ENCODE data around the gene SYNRG. TPM values are rescaled to one million over a fixed set of nuclear protein-coding genes. Genes with fewer than 3 reads are reported as not detected.

SYNRG gene
- total RNA-seq, 2 experiments from 2014 or later = 90.8 to 122 TPM

DNA sequence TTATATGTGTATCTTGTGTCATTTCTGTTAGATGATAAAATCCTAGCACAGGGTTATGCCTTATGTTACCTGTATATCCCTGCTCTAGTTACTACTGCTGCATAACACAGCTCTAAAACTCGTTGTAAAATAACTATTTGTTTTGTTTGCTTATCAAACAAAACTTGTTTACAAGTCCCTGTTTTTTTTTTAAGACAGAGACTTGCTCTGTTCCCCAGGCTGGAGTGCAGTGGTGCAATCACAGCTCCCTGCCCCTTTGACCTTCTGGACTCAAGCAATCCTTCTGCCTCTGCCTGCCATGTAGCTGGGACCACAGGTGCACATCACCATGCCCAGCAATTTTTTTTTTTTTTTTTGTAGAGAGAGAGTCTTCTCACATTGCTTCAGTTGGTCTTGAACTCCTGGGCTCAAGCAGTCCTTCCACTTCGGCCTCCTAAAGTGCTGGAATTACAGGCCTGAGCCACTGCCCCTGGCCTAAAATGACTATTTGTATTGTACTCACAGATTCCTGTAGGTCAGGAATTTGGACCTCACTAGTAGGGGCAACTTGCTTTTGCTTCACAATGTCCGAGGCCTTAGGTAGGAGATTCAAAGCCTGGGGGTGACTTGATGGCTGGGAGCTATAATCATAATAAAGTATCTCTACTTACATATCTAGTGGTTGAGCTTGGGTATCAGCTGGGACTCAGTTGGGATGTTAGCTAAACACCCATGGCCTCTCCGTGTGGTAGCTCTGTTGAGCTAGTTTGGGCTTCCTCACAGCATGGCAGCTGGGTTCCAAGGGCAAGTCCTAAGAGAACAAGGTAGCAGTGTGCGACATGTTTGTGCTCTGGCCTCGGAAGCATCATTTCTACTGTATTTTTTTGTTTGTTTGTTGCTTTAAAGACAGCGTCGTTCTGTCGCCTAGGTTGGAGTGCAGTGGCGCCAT, 106.9 kb downstream of the SYNRG start:
- peaks cover 17% of the 10 kb centered on the region for H3K4me1 Mint-ChIP-seq
- no peaks in the 10 kb centered on the region for H3K27me3 Mint-ChIP-seq
- no peak overlapping the region for H3K4me3 Mint-ChIP-seq
- peaks cover 4% of the 10 kb centered on the region for H3K36me3 Mint-ChIP-seq
- CTCF ChIA-PET = no interaction called here
- DNase-seq = no peak
- H3K9me3 Mint-ChIP-seq (ENCODE audit: low read depth) = no peaks in the 10 kb centered on the region
- no peak overlapping the region for H3K27ac Mint-ChIP-seq
- ATAC-seq = no peak

GRCh38 chr17:37500378-37500777, 108.8 kb downstream of the SYNRG start:
- H3K4me3 Mint-ChIP-seq = no peak overlapping the region

DNA sequence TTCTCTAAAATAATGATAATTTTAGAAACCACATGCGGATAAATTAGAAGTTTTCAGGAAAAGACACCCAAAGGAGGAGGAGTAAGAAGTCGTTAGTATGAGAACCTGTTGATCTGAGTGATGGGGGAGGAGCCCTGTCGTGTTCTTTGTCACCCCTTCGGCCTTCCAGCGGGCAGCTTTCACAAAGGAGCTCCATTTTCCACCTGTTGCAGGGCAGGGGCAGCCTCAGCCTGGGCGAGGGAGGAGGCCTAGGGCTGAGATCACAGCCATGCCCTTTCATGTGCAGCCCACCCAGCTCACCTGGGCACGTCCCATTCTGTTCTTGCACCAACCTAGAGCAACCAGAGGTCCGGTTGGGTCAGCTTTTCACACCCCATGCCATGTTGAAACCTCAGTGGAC, 114.2 kb downstream of the SYNRG start:
- H3K36me3 Mint-ChIP-seq = peaks cover 2% of the 10 kb centered on the region
- H3K4me1 Mint-ChIP-seq = peaks cover 25% of the 10 kb centered on the region
- CTCF ChIA-PET = interaction anchor here (1.0 to 1.5 kb wide), 2 partner anchors 12 to 121 kb away, joined by 3 to 6 read pairs; no protein-coding TSS in a partner anchor
- H3K27ac Mint-ChIP-seq = no peak overlapping the region
- DNase-seq (no peak), ATAC-seq (no peak)
- H3K27me3 Mint-ChIP-seq = no peaks in the 10 kb centered on the region
- no peaks in the 10 kb centered on the region for H3K9me3 Mint-ChIP-seq (ENCODE audit: low read depth)
- no peak overlapping the region for H3K4me3 Mint-ChIP-seq

More at GRCh38 chr17:37500378-37500777, 108.8 kb downstream of the SYNRG start:
- H3K27me3 Mint-ChIP-seq = no peaks in the 10 kb centered on the region
- CTCF ChIA-PET = interaction anchor here (1.1 to 1.3 kb wide), 2 partner anchors 8 to 80 kb away, joined by 3 to 4 read pairs; no protein-coding TSS in a partner anchor
- no peaks in the 10 kb centered on the region for H3K9me3 Mint-ChIP-seq (ENCODE audit: low read depth)
- H3K36me3 Mint-ChIP-seq = peaks cover 4% of the 10 kb centered on the region
- peaks cover 6% of the 10 kb centered on the region for H3K4me1 Mint-ChIP-seq
- ATAC-seq = no peak
- no peak overlapping the region for H3K27ac Mint-ChIP-seq
- no peak for DNase-seq

GRCh38 chr17:37494401-37494831, 114.8 kb downstream of the SYNRG start:
- no peak overlapping the region for H3K27ac Mint-ChIP-seq
- no peaks in the 10 kb centered on the region for H3K27me3 Mint-ChIP-seq
- peaks cover 2% of the 10 kb centered on the region for H3K36me3 Mint-ChIP-seq
- no peak for DNase-seq
- no peak overlapping the region for H3K4me3 Mint-ChIP-seq
- peaks cover 25% of the 10 kb centered on the region for H3K4me1 Mint-ChIP-seq
- CTCF ChIA-PET = interaction anchor here (1.0 to 1.5 kb wide), 2 partner anchors 12 to 121 kb away, joined by 3 to 6 read pairs; no protein-coding TSS in a partner anchor
- ATAC-seq = no peak
- H3K9me3 Mint-ChIP-seq (ENCODE audit: low read depth) = no peaks in the 10 kb centered on the region

- Mint-ChIP-seq H3K27ac (no peak overlapping the region), H3K4me3 (no peak overlapping the region), H3K27me3 (no peaks in the 10 kb centered on the region), H3K9me3 (ENCODE audit: low read depth) (no peaks in the 10 kb centered on the region), H3K4me1 (peaks cover 31% of the 10 kb centered on the region), H3K36me3 (peaks cover 2% of the 10 kb centered on the region)
- CTCF ChIA-PET = no interaction called here
- DNase-seq (no peak), ATAC-seq (no peak)
Measured at GRCh38 chr17:37493249-37494027, 115.8 kb downstream of the SYNRG start.

DNA sequence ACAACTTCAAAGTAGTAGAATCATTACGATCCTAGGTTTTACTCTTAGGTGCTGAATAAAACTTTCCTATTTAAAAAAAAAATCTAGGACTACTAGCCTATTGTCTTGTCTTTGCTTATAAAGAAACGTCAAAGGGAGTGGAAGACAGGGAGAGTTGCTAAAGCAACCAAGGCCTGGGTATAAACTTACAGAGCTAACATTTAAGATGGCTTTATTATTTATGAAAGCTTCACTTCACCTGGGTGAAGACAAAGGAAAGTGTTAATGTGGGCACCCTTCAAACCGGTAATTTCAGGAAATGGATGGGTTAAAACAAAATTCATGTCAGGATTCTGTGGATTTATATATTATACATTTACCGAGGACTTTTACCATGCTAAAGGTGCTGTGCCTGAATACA, 117.1 kb downstream of the SYNRG start:
- Mint-ChIP-seq H3K9me3 (ENCODE audit: low read depth) (no peaks in the 10 kb centered on the region), H3K27me3 (no peaks in the 10 kb centered on the region), H3K4me3 (no peak overlapping the region), H3K36me3 (no peaks in the 10 kb centered on the region), H3K27ac (no peak overlapping the region), H3K4me1 (peaks cover 38% of the 10 kb centered on the region)
- no peak for DNase-seq
- CTCF ChIA-PET = interaction anchor here (1.4 to 2.4 kb wide), 3 partner anchors 8 to 119 kb away, joined by 4 to 6 read pairs (median 4); no protein-coding TSS in a partner anchor
- no peak for ATAC-seq

GRCh38 chr17:37490638-37491614, 118.3 kb downstream of the SYNRG start:
- CTCF ChIA-PET = interaction anchor here (1.4 to 2.4 kb wide), 3 partner anchors 9 to 117 kb away, joined by 4 to 6 read pairs (median 4); no protein-coding TSS in a partner anchor
- ATAC-seq (no peak), DNase-seq (no peak)

DNA sequence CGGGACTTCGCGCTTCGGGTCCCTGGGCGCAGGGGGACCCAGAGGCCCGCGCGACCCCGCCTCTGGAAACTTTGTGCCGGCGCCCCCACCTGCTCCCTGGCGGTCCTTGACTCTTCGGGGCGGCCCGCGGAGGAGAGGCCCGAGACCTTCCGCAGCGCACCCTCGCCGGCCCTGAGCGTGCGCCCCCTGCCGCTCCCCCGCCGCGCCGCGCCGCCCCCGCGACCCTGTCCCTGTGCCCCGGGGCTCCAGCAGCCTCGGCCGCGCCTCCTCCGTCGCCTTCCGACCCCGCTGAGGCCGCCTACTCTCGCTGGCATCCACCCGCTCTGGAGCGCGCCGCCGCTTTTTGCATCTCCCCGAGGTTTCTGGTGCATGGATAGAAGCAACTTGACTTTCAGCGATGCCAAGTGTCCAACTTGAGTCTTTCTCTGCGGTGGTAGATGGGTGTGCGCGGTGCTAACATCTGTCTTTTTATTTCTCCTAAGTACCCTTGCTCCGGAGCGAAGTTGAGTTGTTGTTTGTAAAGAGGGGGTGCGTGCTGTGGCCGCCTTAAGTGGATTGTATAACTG, 119.1 kb downstream of the SYNRG start:
- DNase-seq (peak; percentile 82), ATAC-seq (peak; percentile 65)
- CTCF ChIA-PET = no interaction called here
- Mint-ChIP-seq H3K4me3 (peak overlapping the region; percentile 82), H3K27me3 (no peaks in the 10 kb centered on the region), H3K27ac (peak overlapping the region; percentile 81), H3K36me3 (no peaks in the 10 kb centered on the region), H3K4me1 (peaks cover 38% of the 10 kb centered on the region), H3K9me3 (ENCODE audit: low read depth) (no peaks in the 10 kb centered on the region)

More at GRCh38 chr17:37490638-37491614, 118.3 kb downstream of the SYNRG start:
- no peaks in the 10 kb centered on the region for H3K9me3 Mint-ChIP-seq (ENCODE audit: low read depth)
- peaks cover 38% of the 10 kb centered on the region for H3K4me1 Mint-ChIP-seq
- H3K4me3 Mint-ChIP-seq = peak overlapping the region; percentile 82
- no peaks in the 10 kb centered on the region for H3K36me3 Mint-ChIP-seq
- H3K27me3 Mint-ChIP-seq = no peaks in the 10 kb centered on the region
- H3K27ac Mint-ChIP-seq = peak overlapping the region; percentile 81

DNA sequence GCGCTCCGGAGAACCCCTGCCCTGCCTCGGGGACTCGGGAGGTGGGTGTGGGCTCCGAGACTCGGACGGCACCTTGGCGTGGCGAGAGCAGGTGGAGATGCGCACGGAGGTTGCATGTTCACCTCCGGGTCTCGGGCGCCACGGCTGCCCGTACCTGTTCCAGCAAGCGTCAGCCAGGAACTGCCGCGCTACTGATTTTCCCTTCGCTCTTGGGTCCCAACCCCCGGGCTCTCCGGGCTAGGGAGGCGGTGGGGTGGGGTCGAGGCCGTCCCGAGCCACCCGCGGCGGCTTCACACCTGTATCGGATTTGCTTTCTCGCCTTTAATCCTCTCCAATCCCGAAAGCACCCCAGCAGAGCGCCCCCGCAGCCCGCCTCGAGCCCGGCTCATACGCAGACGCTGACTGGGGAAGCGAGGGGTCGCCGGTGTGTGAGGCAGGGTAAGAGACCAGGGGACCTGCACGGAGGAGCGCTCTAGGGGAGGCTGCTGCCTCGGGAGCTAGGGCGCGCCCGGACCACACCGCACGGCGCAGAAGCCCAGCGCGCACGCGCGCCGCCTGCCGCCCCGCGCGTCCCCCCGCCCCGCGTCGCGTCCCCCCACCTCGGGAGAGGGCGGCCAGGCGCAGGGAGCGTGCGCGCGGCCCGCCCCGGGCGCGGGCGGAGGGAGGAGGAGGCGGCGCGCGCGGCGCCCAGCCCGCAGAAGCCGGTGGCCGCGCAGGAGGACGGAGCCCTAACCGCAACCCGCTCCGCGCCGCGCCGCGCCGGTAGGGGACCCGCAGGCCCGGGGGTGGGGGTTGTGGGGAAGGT, 119.8 kb downstream of the SYNRG start, which contains the start of gene DUSP14:
TSS of gene DUSP14 (plus strand) at position 695 of the 805 bp plus-strand sequence. CDS start 22,382 bp downstream, outside the sequence.
- H3K27ac Mint-ChIP-seq = peak within 1 kb of the TSS; percentile 91
- CTCF ChIA-PET = no interaction called here
- ATAC-seq = peak; percentile 86
- no peaks in the 10 kb centered on the region for H3K27me3 Mint-ChIP-seq
- peak; percentile 86 for DNase-seq
- no peaks in the 10 kb centered on the region for H3K36me3 Mint-ChIP-seq
- peaks cover 35% of the 10 kb centered on the region for H3K4me1 Mint-ChIP-seq
- H3K4me3 Mint-ChIP-seq = peak within 1 kb of the TSS; percentile 84
- no peaks in the 10 kb centered on the region for H3K9me3 Mint-ChIP-seq (ENCODE audit: low read depth)

DNA sequence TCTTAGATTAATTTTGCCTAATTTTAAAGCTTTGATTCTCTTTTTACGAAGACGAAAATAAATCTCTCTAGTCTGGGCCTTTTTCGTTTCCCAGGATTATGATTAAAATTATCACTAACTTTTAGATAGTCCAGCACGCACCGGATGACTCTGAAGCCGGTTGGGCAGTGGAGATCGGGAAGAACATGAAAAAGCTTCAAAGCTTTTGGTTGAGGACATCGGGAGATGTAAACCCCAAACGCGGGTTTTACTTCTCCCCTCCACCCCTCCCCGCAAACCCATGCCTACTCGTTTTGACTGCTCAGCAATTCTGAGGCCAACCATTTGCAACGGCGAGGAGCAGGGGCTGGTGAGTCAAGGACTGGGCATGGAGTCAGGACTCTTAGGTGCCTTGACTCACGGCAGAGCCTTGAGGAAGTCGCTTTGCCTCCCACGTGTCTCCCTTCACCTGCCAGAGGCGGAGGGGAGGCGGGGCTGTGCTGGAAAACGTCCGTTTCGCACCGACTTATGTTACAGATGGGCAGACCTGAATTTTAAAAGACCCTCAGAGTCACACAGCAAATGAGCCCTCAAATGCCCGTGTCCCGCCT, 120.5 kb downstream of the SYNRG start:
- peaks cover 35% of the 10 kb centered on the region for H3K4me1 Mint-ChIP-seq
- peak overlapping the region; percentile 91 for H3K27ac Mint-ChIP-seq
- no peaks in the 10 kb centered on the region for H3K9me3 Mint-ChIP-seq (ENCODE audit: low read depth)
- no peaks in the 10 kb centered on the region for H3K27me3 Mint-ChIP-seq
- no peaks in the 10 kb centered on the region for H3K36me3 Mint-ChIP-seq
- peak; percentile 71 for DNase-seq
- CTCF ChIA-PET = no interaction called here
- ATAC-seq = peak; percentile 37
- H3K4me3 Mint-ChIP-seq = peak overlapping the region; percentile 84

DNA sequence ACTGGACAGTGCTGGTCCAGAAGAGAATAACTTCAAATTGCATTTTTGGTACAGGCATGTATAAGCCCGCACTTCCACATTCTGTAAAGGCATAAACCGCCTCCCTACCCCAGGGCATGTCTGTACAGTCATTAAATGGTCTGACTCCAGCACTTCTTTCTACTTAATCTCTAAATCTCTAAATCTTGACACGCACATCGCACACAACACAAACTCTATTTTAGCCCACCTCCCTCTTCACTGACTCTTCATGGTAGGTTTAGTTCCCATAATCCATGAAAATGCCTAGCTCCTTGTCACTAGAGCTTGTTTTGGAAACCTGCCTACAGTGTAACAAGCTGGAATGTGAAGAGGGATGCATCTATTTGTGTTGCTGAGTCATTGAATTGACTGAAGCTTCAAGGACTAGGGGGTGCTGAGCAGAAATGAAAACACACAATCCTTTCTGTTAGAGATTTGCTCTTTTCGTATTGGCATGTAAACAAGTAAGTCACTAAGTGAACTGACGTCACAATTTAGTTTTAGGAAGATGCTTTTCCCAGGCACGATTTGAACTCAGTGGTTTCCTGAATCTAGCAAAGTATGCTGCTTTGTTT, 121.1 kb downstream of the SYNRG start:
- no peak for ATAC-seq
- no peak for DNase-seq
- CTCF ChIA-PET = no interaction called here
- H3K4me3 Mint-ChIP-seq = peak overlapping the region; percentile 84
- no peaks in the 10 kb centered on the region for H3K27me3 Mint-ChIP-seq
- peak overlapping the region; percentile 91 for H3K27ac Mint-ChIP-seq
- no peaks in the 10 kb centered on the region for H3K36me3 Mint-ChIP-seq
- H3K9me3 Mint-ChIP-seq (ENCODE audit: low read depth) = no peaks in the 10 kb centered on the region
- peaks cover 41% of the 10 kb centered on the region for H3K4me1 Mint-ChIP-seq

Measured in activated CD8-positive, alpha-beta memory T cell treated with anti-CD3 and anti-CD28 coated beads, Interleukin-2, amount 10 ng/mL, durations not matched to agents 7 days and 5 days (primary cell).